GM19193 (cell line): ENCODE data around the gene IRF4.

Experiments
- POLR2A ChIP-seq: IDR thresholded peaks from 4 replicates; pipeline ENCODE4 v1.6.1; 2011; ENCODE audit not compliant: insufficient read depth, insufficient read length; ENCODE audit errors: extremely low read depth

Gene IRF4

DNA sequence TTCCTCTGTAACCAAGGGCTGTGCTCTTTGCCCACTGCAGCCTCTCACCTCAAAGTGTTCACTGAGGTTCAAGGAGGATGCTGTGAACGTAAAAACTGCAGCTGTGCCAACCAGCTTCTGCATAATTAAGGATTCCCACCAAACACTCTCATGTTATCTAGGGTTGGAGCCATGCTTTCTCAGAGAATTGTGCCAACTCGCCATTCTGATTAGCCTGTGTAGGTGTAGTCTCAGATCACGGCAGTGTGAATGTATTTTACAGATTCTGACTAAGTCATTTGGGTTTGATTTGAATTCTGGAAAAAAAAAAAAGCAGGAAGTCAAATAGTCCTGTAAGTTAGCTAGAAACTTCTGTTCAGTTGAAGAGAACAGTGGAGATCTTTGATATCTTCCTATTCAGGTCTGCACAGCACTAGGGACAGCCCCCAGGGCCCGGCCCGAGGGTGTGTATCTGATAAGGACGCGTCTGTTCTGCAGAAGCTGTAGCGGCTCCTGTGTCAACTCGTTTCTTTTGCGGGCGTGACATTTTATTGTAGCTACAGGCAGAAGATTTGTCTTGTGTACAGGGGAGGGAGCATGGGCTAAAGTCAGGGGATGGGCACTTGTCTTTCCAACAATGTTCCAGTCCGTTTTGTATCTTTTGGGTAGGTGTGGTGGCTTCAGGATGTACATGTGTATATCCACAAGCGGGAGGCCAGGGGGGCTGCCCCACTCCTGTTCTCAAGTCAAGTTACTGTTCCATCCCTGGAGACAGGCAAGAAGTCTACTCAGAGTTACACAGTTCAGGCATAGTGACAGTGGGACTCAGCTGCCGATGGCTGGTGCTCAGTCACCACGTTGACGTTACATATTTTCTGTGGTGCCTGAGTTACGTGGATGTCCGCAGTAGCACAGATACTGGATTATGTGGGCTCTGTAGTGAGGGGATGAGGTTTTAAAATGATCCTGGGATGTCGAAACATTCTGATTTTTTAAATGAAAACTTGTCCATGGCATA lies 12.4 kb downstream of the IRF4 start:
- peak; percentile 45 for TF ChIP-seq POLR2A

DNA sequence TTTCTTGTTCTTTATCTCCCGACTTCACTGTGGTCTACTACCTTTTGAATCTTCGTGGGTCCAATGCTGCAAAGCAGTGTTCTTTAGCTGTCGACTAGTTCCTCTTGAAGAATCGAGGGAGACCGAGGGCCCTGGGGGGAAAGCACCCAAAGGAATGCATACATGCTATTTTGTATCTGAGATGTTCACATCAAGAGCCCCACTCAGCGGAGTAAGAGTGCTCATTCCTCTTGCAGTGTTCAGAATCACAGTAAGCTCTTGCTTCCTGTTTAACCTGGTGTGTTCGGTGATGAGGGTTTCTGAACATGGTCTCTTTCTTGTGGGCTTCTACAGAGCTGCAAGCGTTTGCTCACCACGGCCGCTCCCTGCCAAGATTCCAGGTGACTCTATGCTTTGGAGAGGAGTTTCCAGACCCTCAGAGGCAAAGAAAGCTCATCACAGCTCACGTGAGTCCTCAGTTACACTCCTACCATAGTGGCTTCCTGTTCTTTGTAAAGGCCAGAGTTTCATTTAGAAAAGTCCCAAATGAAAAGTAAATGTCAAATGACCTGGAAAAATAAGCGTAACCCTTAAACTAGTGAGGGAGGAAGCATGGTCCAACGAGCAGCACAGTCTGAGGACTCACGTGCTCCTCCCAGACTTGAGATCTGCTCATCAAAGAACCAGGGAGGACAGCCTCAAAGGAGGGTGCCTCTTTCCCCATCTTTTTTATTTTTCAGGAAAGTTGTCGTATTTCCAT lies 13.3 kb downstream of the IRF4 start:
- TF ChIP-seq POLR2A: peak; percentile 46

DNA sequence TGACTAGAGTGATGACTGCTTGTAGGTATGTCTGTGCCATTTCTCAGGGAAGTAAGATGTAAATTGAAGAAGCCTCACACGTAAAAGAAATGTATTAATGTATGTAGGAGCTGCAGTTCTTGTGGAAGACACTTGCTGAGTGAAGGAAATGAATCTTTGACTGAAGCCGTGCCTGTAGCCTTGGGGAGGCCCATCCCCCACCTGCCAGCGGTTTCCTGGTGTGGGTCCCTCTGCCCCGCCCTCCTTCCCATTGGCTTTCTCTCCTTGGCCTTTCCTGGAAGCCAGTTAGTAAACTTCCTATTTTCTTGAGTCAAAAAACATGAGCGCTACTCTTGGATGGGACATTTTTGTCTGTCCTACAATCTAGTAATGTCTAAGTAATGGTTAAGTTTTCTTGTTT lies 16.6 kb downstream of the IRF4 start:
- TF ChIP-seq POLR2A: peak; percentile 54

DNA sequence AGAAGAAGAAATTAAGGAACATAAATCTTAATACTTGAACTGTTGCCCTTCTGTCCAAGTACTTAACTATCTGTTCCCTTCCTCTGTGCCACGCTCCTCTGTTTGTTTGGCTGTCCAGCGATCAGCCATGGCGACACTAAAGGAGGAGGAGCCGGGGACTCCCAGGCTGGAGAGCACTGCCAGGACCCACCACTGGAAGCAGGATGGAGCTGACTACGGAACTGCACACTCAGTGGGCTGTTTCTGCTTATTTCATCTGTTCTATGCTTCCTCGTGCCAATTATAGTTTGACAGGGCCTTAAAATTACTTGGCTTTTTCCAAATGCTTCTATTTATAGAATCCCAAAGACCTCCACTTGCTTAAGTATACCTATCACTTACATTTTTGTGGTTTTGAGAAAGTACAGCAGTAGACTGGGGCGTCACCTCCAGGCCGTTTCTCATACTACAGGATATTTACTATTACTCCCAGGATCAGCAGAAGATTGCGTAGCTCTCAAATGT lies 17.1 kb downstream of the IRF4 start:
- TF ChIP-seq POLR2A: peak; percentile 68

DNA sequence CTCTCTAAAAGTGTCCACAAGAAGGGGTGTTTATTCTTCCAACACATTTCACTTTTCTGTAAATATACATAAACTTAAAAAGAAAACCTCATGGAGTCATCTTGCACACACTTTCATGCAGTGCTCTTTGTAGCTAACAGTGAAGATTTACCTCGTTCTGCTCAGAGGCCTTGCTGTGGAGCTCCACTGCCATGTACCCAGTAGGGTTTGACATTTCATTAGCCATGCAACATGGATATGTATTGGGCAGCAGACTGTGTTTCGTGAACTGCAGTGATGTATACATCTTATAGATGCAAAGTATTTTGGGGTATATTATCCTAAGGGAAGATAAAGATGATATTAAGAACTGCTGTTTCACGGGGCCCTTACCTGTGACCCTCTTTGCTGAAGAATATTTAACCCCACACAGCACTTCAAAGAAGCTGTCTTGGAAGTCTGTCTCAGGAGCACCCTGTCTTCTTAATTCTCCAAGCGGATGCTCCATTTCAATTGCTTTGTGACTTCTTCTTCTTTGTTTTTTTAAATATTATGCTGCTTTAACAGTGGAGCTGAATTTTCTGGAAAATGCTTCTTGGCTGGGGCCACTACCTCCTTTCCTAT lies 17.9 kb downstream of the IRF4 start:
- peak; percentile 50 for TF ChIP-seq POLR2A

DNA sequence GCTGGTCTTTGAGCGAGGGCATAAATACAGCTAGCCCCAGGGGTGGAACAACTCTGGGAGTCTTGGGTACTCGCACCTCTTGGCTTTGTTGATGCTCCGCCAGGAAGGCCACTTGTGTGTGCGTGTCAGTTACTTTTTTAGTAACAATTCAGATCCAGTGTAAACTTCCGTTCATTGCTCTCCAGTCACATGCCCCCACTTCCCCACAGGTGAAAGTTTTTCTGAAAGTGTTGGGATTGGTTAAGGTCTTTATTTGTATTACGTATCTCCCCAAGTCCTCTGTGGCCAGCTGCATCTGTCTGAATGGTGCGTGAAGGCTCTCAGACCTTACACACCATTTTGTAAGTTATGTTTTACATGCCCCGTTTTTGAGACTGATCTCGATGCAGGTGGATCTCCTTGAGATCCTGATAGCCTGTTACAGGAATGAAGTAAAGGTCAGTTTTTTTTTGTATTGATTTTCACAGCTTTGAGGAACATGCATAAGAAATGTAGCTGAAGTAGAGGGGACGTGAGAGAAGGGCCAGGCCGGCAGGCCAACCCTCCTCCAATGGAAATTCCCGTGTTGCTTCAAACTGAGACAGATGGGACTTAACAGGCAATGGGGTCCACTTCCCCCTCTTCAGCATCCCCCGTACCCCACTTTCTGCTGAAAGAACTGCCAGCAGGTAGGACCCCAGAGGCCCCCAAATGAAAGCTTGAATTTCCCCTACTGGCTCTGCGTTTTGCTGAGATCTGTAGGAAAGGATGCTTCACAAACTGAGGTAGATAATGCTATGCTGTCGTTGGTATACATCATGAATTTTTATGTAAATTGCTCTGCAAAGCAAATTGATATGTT lies 19.2 kb downstream of the IRF4 start:
- TF ChIP-seq POLR2A: peak; percentile 64

DNA sequence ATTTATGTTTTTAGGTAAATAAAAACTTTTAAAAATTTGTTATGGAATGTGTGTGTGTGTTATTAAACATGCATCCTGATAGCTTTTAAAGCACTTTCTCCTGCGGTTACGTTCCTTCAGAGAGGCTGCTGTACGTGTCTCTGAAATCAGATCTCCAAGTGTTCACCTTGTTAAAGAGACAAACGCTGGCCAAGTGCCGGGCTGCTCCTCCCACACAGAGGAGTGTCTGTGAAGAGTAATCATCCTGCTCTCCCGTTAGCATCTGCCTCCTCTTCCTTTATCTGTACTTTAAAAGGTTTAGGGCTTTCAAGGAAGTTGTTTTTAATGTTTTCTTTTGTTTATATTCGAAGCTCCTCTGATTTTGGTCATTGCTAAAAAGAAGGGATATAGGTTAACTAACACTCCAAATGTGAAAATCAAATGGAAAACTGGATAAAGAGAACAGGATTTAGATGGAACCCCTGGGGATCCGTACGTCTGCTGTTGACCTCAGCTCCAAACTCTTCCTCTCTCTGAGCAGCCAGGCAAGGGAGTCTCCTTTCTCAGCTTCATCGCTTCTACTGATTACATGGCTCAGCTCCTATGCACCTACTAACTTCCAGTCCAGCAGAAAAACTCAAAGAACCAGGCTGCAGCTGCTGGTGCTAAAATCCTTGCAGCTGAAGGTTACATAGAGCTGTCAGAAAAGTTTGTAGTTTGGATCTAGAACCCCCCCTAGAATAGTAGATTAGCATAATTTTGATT lies 20.0 kb downstream of the IRF4 start:
- peak; percentile 63 for TF ChIP-seq POLR2A

DNA sequence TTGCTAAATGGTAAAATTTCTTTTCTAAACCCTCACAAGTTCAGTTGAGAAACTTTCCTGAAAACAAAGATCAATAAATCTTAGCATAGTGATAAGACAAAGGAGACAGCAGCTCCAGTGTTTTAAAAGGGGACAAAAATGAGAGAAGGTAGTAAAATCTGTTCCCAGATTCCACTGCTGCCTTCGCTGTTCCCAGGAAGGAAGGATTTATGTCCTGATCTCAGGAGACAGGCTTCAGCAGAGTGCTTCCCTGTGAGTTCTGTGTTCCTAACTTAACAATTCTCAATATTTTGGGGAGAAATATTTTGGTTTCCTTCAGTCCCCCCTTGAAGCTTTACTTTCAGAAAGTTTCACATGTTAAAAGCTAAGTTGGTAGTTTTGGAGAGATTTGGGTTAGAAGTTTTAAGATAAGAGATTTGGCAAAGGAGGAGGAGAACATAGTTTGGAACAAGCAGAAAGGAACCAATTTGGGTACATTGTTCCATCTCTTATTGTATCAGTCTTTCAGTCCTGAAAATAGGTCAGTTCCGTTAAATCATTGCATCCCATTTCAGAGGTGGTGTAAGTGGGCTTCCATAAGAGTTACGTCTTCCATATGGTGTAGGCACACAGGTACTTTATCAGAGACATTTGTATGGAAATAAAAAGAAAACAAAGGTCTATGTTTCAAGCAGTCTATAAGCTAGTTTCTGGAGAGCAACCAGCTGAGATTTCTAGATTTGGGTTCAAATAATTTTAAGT lies 20.8 kb downstream of the IRF4 start:
- no peak for TF ChIP-seq POLR2A

DNA sequence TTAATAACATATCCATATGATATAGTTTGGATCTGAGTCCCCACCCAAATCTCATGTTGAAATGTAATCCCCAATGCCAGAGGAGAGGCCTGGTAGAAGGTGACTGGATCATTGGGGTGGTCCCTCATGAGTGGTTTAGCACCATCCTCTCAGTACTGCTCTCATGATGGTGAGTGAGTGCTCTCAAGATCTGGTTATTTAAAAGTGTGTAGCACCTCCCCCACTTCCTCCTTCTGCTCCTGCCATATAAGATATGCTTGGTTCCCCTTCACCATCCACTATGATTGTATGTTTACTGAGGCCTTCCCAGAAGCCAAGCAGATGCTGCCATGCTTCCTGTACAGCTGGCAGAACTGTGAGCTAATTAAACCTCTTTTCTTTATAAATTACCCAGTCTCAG lies 22.9 kb downstream of the IRF4 start:
- TF ChIP-seq POLR2A: no peak

DNA sequence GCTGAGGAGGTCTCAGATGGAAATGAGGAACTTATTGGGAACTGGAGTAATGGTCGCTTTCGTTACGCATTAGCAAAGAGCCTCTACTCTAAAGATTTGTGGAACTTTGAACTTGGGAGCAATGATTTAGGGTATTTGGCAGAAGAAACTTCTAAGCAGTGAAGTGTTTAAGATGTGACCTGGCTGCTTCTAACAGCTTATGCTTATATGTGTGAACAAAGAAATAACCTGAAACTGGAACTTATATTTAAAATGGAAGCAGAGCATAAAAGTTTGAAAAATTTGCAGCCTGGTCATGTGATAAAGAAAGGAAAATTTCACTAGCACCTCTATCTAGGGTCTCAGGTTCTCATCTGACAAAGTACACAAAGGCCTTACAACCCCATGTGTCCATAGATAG lies 23.5 kb downstream of the IRF4 start:
- no peak for TF ChIP-seq POLR2A

DNA sequence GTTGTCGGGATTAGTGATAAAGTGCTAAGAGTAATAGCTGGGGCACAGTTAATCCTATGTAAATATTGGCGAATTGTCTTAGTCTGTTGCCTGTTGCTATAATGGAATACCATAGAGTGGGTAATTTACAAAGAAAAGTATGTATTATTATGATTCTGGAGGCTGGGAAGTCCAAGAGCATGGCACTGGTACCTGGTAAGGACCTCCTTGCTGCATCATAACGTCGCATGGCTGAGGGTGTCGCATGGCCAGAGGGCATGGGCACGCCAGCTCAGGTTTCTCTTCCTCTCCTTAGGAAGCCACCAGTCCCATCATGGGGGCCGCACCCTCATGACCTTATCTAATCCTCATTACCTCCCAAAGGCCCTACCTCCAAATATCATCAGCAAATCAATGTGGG lies 29.7 kb downstream of the IRF4 start:
- no peak for TF ChIP-seq POLR2A

DNA sequence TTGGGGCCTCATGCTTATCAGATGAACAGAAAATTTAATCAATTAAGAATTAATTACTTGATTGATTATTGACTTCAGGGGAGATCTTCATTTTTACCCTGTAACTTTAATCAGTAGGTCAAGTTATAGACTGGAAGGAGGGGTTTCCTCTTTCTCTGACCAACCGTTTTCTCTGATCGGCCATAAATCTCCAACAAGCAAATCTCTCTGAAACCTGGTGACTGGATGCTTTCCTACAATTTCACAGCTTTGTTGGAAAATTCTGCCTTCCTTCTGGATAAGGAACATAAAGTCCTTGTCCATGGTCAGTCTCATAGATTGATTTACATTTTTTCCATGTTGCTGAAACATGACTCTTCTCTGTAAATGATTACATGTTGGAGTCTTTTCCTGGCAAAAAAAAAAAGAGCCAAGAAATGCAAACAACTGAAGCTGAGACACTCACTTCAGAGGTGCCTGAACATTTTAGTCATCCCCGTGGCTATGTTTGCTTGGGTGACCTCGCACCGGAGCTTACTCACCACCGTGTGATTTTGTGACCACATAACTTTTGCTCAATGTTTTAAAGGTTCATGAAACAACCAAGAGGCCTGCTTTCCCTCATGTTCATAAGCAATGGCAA lies 31.0 kb downstream of the IRF4 start:
- no peak for TF ChIP-seq POLR2A
